Measurements from ENCODE around the gene IL17C.
"Not testable (repeated sequence)": the region's sequence is repeated elsewhere in the genome, so short reads cannot be mapped to it uniquely, and the experiment has no call there.

The IL17C gene

DNA sequence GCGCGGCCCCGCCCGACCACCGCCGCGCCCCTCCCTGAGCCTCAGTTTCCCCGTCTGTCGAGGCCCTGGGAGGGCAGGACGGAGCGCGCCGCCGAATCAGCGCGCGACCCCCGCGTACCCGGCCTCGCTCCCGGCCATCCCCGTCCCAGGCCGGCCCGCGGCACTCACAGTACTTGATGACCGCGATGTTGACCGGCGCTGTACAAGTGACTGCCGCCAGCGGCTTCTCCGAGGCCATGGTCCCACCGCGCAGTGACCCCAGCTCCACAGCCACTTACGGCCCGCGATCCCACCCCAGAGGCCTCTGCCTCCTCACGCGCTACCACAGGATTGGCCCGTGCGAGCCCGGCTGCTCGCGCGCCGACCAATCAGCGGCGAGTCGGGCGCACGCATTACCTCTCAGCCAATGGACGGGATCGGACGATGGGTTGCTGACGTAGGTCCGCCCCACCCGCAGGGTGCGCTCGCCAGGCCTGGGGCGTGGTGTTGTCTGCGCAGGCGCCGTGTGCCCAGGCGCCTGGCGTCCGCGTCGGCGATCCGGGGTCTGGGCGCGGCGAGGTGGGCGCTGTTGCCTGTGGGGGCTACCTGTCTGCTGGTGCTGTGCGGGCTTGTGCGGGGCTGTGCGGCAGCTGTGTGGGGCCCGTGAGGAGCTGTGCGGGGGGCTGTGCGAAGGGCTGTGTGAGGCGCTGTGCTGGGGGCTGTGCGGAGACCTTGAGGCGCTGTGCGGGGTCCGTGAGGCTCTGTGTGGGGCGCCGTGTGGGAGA lies 24.7 kb downstream of the IL17C start, which contains the start of gene MVD:
MVD (minus strand) TSS at position 249 of the 764 bp plus-strand sequence; CDS start at position 238, 11 bp downstream.
- DNase-seq, result peak; percentile 97

DNA sequence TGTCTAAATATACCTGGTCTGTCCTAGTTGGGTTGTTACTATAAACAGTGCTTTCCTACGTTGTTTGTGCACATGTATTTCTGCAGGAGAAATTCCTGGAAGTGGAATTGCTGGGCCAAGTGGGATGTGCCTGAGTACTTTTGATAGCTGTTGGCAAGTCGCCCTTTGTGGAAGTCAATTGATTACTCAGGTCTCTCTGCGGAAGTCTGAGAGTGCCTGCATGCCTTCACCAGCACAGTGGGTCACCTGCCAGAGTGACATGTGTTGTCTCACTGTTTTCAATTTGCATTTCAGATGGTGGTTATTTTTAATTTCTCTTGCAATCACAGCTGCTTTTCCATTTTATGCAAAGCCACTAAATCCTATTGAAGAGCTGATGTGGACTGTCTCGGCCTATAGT lies 26.8 kb downstream of the IL17C start:
- no peak for DNase-seq

GRCh38 chr16:88665570-88665969 lies 27.2 kb downstream of the IL17C start:
- DNase-seq, result no peak

- no peak for DNase-seq
These were observed 29.1 kb downstream of the IL17C start for GRCh38 chr16:88667461-88667860.

GRCh38 chr16:88669493-88669892 lies 31.1 kb downstream of the IL17C start:
- DNase-seq, result not testable (repeated sequence)

DNA sequence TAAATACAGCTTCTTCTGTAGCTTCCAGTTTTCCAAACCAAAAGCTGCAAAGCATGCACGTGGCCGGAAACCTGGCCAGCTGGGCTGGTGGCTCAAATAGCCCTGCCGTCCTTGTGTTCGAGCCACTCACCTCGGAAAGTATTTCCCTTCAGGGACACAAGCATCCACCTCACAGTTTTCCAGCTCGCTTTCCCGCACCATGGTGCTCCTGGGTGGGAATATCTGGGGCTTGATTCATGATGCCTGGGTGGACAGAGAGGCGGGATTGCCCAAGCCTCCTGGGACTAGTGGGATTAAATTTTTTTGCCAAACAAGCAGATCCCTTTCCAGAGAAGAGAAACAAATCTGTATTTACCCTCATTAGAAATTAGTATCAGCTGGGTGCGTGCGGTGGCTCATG lies 31.6 kb downstream of the IL17C start:
- no peak for DNase-seq

DNA sequence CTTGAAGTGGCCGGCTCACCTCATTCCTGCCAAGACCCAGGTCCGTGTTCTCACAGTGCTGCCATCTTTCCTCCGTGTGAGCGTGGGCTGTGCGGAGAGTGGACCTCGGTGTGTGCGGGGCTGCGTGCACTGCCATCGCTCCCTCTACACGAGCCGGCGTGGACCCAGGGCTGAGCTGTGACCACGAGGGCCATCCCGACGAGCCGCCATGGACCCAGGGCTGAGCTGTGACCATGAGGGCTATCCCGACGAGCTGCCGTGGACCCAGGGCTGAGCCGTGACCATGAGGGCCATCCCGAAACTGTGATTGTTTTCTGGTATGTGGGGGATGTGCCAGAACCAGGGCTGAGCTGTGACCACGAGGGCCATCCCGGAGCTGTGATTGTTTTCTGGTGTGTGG lies 33.4 kb downstream of the IL17C start:
- no peak for DNase-seq

- no peak for DNase-seq
These were observed 34.4 kb downstream of the IL17C start for GRCh38 chr16:88672776-88673175.

DNA sequence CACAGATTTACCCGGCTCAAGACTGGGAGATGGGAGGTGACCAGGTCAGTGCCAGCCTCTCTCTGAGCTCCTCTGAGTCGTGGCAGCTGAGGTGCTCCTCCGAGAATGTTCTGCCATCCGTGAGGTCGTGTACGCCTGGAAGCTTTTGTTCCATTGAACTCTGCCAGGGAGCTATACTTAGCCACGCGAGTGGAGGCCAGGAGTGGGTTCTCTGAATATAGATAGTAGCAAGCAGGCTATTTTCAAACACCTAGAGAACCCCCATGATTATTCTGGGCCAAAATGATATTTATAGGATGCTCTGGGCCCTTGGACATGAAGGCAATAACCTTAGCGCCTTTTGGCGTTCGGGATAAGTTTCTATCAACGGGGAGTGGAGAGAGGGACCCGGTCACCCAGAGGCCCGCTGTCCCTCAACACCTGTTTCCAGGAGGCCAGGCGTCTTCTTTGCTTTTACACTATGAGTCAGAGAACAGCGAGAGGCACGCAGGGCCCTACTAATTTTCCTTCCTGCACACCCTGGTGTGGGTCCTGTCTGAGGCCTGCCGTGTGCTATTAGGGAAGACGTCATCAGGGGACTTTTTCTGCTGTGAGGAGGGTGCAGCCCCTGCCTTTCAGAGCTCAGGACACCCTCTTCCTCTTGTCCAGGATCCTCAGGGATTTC lies 35.5 kb downstream of the IL17C start:
- no peak for DNase-seq

- DNase-seq, result no peak
These were observed 38.3 kb downstream of the IL17C start for GRCh38 chr16:88676502-88677242.

DNA sequence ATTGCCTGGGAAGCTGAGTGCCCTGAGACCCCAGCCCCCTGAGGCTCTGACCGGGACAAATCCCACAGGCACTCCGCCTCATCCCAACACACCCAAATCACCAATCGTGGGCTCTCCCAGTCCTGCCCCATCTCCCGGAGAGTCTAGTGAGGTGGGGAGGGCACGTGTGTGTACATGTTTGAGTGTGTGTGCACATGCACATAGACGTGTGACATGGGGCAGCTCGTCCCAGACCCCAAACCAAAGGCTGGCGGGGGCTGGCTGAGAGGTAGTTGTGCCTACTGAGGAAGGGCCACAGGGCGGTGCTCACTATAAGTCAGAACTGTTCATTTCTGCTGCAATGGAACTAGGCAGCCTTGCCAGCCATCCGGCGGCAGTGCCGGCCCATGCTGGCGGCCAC lies 39.3 kb downstream of the IL17C start:
- no peak for DNase-seq

- no peak for DNase-seq
These were observed 40.0 kb downstream of the IL17C start for GRCh38 chr16:88678224-88678979.

DNA sequence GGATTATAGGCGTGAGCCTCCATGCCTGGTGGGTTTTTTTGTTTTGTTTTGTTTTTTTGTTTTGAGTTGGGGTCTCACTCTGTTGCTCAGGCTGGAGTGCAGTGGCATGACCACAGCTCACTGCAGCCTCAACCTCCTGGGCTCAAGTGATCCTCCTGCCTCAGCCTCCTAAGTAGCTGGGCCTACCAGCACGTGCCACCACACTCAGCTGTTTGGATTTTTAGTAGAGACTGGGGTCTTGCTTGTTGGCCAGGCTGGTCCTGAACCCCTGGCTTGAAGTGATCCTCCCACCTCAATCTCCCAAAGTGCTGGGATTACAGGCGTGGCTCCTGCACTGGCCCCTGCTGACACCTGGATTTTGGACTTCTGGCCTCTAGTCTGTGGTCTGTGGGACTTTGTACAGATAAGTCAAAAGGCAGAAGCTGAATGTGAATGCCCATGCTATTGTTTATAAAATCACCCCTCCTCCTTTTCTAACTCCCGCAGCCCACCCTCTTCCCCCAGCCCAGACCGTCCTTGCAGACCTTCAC lies 42.2 kb downstream of the IL17C start:
- DNase-seq, result no peak

DNA sequence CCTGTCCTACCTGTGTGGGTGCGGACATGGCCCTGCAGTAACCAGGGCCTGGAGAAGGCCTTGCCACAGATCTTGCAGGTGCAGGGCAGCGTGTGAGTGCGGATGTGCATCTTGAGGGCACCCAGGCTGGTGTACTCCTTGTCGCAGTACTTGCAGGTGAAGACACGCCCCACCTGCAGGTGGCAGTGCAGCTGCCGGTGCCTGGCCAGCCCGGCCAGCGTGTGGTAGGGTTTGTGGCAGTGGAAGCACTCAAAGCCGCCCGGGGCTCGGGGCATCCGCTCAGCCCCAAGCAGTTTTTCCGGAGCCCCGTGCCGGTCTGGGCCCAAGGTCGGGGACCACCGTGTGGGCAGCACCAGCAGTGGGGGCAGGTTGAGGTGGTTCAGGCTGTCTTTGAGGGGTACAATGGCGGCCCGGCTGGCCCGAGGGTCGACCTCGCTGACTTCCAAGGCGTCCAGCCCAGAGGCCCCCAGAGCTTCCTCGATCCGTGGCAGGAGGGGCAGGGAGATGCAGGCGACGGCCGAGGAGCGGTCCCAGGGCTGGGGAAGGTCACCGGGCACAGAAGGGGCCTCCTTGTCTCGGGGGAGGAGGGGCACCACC lies 42.8 kb downstream of the IL17C start:
- peak; percentile 23 for DNase-seq

GRCh38 chr16:88681709-88682451 lies 43.5 kb downstream of the IL17C start:
- peak; percentile 71 for DNase-seq

GRCh38 chr16:88684569-88685155 lies 46.3 kb downstream of the IL17C start:
- DNase-seq, result no peak

- DNase-seq, result peak; percentile 16
These were observed 47.0 kb downstream of the IL17C start for GRCh38 chr16:88685156-88686061.

GRCh38 chr16:88686062-88686438 lies 47.7 kb downstream of the IL17C start:
- no peak for DNase-seq

- peak; percentile 79 for DNase-seq
These were observed 48.3 kb downstream of the IL17C start, which contains the start of gene SNAI3 for GRCh38 chr16:88686439-88687253. Gene SNAI3 (minus strand): TSS chr16:88686507. CDS start chr16:88686406, 101 bp downstream.
